Peyer's patch (tissue), 4 donors: ENCODE results near the gene NDUFAB1. TPM values are rescaled to one million over a fixed set of nuclear protein-coding genes. Genes with fewer than 3 reads are reported as not detected.
"Not testable (repeated sequence)": the region's sequence is repeated elsewhere in the genome, so short reads cannot be mapped to it uniquely, and the experiment has no call there.

Source experiments
- DNase-seq, 3 donors: peaks; one replicate each; pipeline ENCODE4 v3.0.0-alpha.2; 2017 to 2019
- H3K27ac ChIP-seq, 4 donors: fragments of 200-600 bp; sonication (generic); one replicate each; pipeline ENCODE4 v1.5.1; 2016 to 2019
- H3K27me3 ChIP-seq, 2 donors: fragments of 200-600 bp; sonication (generic); one replicate each; pipeline ENCODE4 v1.5.1; 2019
- H3K36me3 ChIP-seq, 3 donors: fragments of 200-600 bp; sonication (generic); one replicate each; pipeline ENCODE4 v1.5.1; 2016 to 2019
- H3K4me1 ChIP-seq, 4 donors: fragments of 200-600 bp; sonication (generic); one replicate each; pipeline ENCODE4 v1.5.1; 2016 to 2019
- H3K4me3 ChIP-seq, 4 donors: fragments of 200-600 bp; sonication (generic); 1 replicate in 3 of 4; 2 replicates in 1 of 4; pipeline ENCODE4 v1.5.1; 2016 to 2019; ENCODE audit warnings: mild to moderate bottlenecking in 1 of 4
- H3K9me3 ChIP-seq, 4 donors: fragments of 200-600 bp; sonication (generic); one replicate each; pipeline ENCODE4 v1.5.1; 2016 to 2019; ENCODE audit warnings: mild to moderate bottlenecking in 1 of 4
- CTCF ChIP-seq, 6 experiments: fragments of 450-650 bp in 4 of 6; fragments of 200-600 bp in 2 of 6; sonication (generic) in 1 of 6; IDR thresholded peaks; one replicate each; pipeline ENCODE4 v1.5.1; 2017 to 2019; ENCODE audit warnings: antibody characterized with exemption in 6 of 6, mild to moderate bottlenecking in 3 of 6, moderate library complexity in 1 of 6
- POLR2A ChIP-seq, 2 donors: fragments of 450-650 bp; IDR thresholded peaks; one replicate each; pipeline ENCODE4 v1.5.1; 2017; ENCODE audit warnings: antibody characterized with exemption in 2 of 2, mild to moderate bottlenecking in 2 of 2, moderate library complexity in 2 of 2
- total RNA-seq, 4 donors: library from RNA; depleted of rRNA; stranded (reverse); fragments of >200 nt; gene quantifications; one replicate each; pipeline ENCODE4 v1.1.0, GENCODE V29; 2016

Gene NDUFAB1
- total RNA-seq, 4 donors from 2014 or later = 49.4 to 115 (median 92.8) TPM

- no peak for DNase-seq
- Histone ChIP-seq H3K9me3 (no peaks in the 10 kb centered on the region), H3K27me3 (no peaks in the 10 kb centered on the region), H3K27ac (no peak overlapping the region), H3K4me1 (peaks cover 0 to 11% (median 6%) of the 10 kb centered on the region in 4 donors), H3K4me3 (no peak overlapping the region), H3K36me3 (peaks cover 0 to 40% (median 0%) of the 10 kb centered on the region in 3 donors)
- TF ChIP-seq POLR2A (IDR thresholded peaks at IDR 0.05) = no peak
- no peak for TF ChIP-seq CTCF (IDR thresholded peaks at IDR 0.05)
Measured at GRCh38 chr16:23594186-23594585, 1.9 kb downstream of the NDUFAB1 start.

GRCh38 chr16:23590181-23590580 lies 5.9 kb downstream of the NDUFAB1 start:
- no peak overlapping the region for H3K4me3 ChIP-seq
- H3K27ac ChIP-seq = no peak overlapping the region
- TF ChIP-seq POLR2A (IDR thresholded peaks at IDR 0.05) = no peak
- TF ChIP-seq CTCF (IDR thresholded peaks at IDR 0.05) = no peak
- H3K9me3 ChIP-seq = no peaks in the 10 kb centered on the region
- peaks cover 0 to 80% (median 0%) of the 10 kb centered on the region in 3 donors for H3K36me3 ChIP-seq
- H3K4me1 ChIP-seq = peaks cover 0 to 8% (median 2%) of the 10 kb centered on the region in 4 donors
- no peaks in the 10 kb centered on the region for H3K27me3 ChIP-seq
- DNase-seq = no peak

- Histone ChIP-seq H3K36me3 (peaks cover 0 to 95% (median 0%) of the 10 kb centered on the region in 3 donors), H3K9me3 (no peaks in the 10 kb centered on the region), H3K27me3 (no peaks in the 10 kb centered on the region), H3K4me3 (no peak overlapping the region), H3K27ac (no peak overlapping the region), H3K4me1 (no peaks in the 10 kb centered on the region)
- DNase-seq = no peak
- TF ChIP-seq POLR2A (IDR thresholded peaks at IDR 0.05) = no peak
- TF ChIP-seq CTCF (IDR thresholded peaks at IDR 0.05) = no peak
Measured at GRCh38 chr16:23587726-23588125, 8.4 kb downstream of the NDUFAB1 start.

- no peak overlapping the region for H3K27ac ChIP-seq
Measured at GRCh38 chr16:23584186-23585076, 11.7 kb downstream of the NDUFAB1 start.

GRCh38 chr16:23583271-23583670 lies 12.8 kb downstream of the NDUFAB1 start:
- not testable (repeated sequence) for H3K9me3 ChIP-seq, H3K27me3 ChIP-seq, H3K4me1 ChIP-seq, H3K27ac ChIP-seq, H3K4me3 ChIP-seq, DNase-seq
- H3K36me3 ChIP-seq = peaks cover 0 to 92% (median 0%) of the 10 kb centered on the region in 3 donors

More at GRCh38 chr16:23584186-23585076, 11.7 kb downstream of the NDUFAB1 start:
- Histone ChIP-seq H3K36me3 (peaks cover 0 to 93% (median 0%) of the 10 kb centered on the region in 3 donors), H3K9me3 (no peaks in the 10 kb centered on the region), H3K4me1 (no peaks in the 10 kb centered on the region), H3K4me3 (no peak overlapping the region), H3K27me3 (no peaks in the 10 kb centered on the region)
- DNase-seq = no peak
- TF ChIP-seq POLR2A (IDR thresholded peaks at IDR 0.05) (no peak), CTCF (IDR thresholded peaks at IDR 0.05) (no peak)

- H3K4me3 ChIP-seq = no peak overlapping the region
- no peaks in the 10 kb centered on the region for H3K27me3 ChIP-seq
- no peak overlapping the region for H3K27ac ChIP-seq
- H3K4me1 ChIP-seq = peaks cover 0 to 5% (median 0%) of the 10 kb centered on the region in 4 donors
- peaks cover 0 to 81% (median 0%) of the 10 kb centered on the region in 3 donors for H3K36me3 ChIP-seq
- no peak for DNase-seq
- TF ChIP-seq CTCF (IDR thresholded peaks at IDR 0.05) (no peak), POLR2A (IDR thresholded peaks at IDR 0.05) (no peak)
- no peaks in the 10 kb centered on the region for H3K9me3 ChIP-seq
Measured at GRCh38 chr16:23581764-23582163, 14.4 kb downstream of the NDUFAB1 start.
